SH-SY5Y (cell line): Measurements from ENCODE around the gene GPR137.

Source experiments
- GATA2 ChIP-seq: IDR thresholded peaks from 2 replicates; pipeline ENCODE4 v1.6.1; 2011; ENCODE audit warnings: mild to moderate bottlenecking, low read depth, low read length
- GATA3 ChIP-seq: IDR thresholded peaks from 2 replicates; pipeline ENCODE4 v1.6.1; 2011; ENCODE audit warnings: low read depth, mild to moderate bottlenecking, low read length, moderate library complexity

GRCh38 chr11:64312947-64313346 lies 27.3 kb downstream of the GPR137 start:
- TF ChIP-seq GATA3 (no peak), GATA2 (no peak)
